ENCODE results near the gene CPN2.

The CPN2 gene

GRCh38 chr3:194373899-194374298 is 22.8 kb upstream of the CPN2 start:
- Histone ChIP-seq H3K27me3 (ENCODE audit: insufficient read depth, low read depth, severe bottlenecking) (no peaks in the 10 kb centered on the region), H3K9me3 (ENCODE audit: severe bottlenecking) (no peaks in the 10 kb centered on the region), H3K36me3 (no peaks in the 10 kb centered on the region), H3K4me3 (ENCODE audit: low read depth, low read length) (no peak overlapping the region), H3K27ac (peak overlapping the region; percentile 50)
- DNase-seq: peak; percentile 42
- TF ChIP-seq, protein P1, sequence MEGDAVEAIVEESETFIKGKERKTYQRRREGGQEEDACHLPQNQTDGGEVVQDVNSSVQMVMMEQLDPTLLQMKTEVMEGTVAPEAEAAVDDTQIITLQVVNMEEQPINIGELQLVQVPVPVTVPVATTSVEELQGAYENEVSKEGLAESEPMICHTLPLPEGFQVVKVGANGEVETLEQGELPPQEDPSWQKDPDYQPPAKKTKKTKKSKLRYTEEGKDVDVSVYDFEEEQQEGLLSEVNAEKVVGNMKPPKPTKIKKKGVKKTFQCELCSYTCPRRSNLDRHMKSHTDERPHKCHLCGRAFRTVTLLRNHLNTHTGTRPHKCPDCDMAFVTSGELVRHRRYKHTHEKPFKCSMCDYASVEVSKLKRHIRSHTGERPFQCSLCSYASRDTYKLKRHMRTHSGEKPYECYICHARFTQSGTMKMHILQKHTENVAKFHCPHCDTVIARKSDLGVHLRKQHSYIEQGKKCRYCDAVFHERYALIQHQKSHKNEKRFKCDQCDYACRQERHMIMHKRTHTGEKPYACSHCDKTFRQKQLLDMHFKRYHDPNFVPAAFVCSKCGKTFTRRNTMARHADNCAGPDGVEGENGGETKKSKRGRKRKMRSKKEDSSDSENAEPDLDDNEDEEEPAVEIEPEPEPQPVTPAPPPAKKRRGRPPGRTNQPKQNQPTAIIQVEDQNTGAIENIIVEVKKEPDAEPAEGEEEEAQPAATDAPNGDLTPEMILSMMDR (IDR thresholded peaks at IDR 0.05; ENCODE audit: low read depth, low read length): no peak

GRCh38 chr3:194373028-194373427 is 21.9 kb upstream of the CPN2 start:
- no peak for DNase-seq
- no peak overlapping the region for H3K27ac ChIP-seq
- H3K27me3 ChIP-seq (ENCODE audit: insufficient read depth, low read depth, severe bottlenecking): no peaks in the 10 kb centered on the region
- H3K4me3 ChIP-seq (ENCODE audit: low read depth, low read length): no peak overlapping the region
- TF ChIP-seq, protein P1 (IDR thresholded peaks at IDR 0.05; ENCODE audit: low read depth, low read length): no peak
- no peaks in the 10 kb centered on the region for H3K36me3 ChIP-seq
- no peaks in the 10 kb centered on the region for H3K9me3 ChIP-seq (ENCODE audit: severe bottlenecking)

- TF ChIP-seq, protein P1 (IDR thresholded peaks at IDR 0.05; ENCODE audit: low read depth, low read length): no peak
- Histone ChIP-seq H3K27ac (no peak overlapping the region), H3K9me3 (ENCODE audit: severe bottlenecking) (no peaks in the 10 kb centered on the region), H3K36me3 (no peaks in the 10 kb centered on the region), H3K4me3 (ENCODE audit: low read depth, low read length) (no peak overlapping the region), H3K27me3 (ENCODE audit: insufficient read depth, low read depth, severe bottlenecking) (no peaks in the 10 kb centered on the region)
- no peak for DNase-seq
Measured at GRCh38 chr3:194370753-194371152, 19.6 kb upstream of the CPN2 start.

DNA sequence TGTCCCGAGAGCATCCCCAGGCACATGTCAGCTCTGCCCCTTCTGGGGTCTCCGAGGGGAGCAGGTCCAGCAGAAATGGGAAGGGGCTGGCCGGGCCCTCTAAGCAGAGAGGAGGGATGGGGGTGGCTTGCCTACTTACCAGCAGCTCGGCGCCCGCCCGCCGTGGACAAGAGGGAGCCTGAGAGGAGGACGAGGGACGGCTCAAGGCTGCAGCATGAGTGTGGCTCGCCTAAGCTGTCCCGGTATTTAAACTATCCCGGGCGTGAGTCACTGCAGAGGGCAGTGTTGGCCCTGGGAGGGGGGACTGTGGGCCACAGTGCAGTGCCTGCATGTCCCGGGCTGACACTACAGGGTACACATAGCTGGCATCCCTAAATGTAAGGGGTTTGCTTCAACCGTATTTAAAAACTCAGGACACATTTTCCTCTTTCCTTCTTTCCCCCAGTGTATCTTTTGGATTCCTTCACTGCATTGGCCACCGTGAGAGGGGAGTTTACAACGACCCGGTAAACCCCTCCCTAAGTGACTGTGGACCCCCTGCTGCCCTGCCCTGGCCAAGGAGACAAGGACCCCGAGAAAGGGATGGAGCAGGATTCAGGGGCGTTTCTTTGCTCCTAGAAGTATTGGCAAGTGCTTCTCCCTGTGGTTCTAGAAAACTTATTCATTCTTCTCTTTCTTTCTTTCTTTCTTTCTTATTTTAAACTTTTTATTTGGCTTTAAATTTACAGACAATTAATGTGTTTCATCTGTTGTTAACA is 18.6 kb upstream of the CPN2 start, which contains the start of gene LRRC15:
Gene LRRC15 (minus strand): TSS at position 222 of the 758 bp plus-strand sequence. CDS start 8,700 bp downstream, outside the sequence.
- Histone ChIP-seq H3K4me3 (ENCODE audit: low read depth, low read length) (no peak within 1 kb of the TSS), H3K36me3 (no peaks in the 10 kb centered on the region), H3K27ac (no peak within 1 kb of the TSS), H3K27me3 (ENCODE audit: insufficient read depth, low read depth, severe bottlenecking) (no peaks in the 10 kb centered on the region), H3K9me3 (ENCODE audit: severe bottlenecking) (no peaks in the 10 kb centered on the region)
- peak; percentile 56 for DNase-seq
- TF ChIP-seq, protein P1 (IDR thresholded peaks at IDR 0.05; ENCODE audit: low read depth, low read length): peak; percentile 28; the same call in 1 of the 2 replicates

DNA sequence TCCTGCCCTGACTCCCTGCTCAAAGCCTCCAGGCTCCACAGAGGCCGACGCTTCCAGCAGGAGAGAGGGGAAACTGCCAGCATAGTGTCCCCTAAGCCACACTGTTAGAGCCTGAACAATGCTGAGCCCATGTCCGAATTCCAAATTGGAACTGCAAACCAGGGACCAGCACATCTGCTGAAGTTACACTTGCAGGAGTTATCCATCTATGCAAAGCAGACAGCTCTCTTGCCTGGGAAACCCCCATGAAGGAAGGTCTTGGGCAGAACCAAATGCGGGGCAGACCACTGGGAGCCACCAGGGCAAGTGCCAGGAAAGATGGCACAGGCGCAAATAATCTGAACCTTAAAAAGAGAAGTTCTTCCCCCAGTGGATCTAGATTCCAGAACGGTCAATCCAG is 17.8 kb upstream of the CPN2 start:
- TF ChIP-seq, protein P1 (IDR thresholded peaks at IDR 0.05; ENCODE audit: low read depth, low read length): no peak
- Histone ChIP-seq H3K27me3 (ENCODE audit: insufficient read depth, low read depth, severe bottlenecking) (no peaks in the 10 kb centered on the region), H3K27ac (no peak overlapping the region)

More for the DNA sequence above, 17.8 kb upstream of the CPN2 start:
- Histone ChIP-seq H3K4me3 (ENCODE audit: low read depth, low read length) (no peak overlapping the region), H3K36me3 (no peaks in the 10 kb centered on the region), H3K9me3 (ENCODE audit: severe bottlenecking) (no peaks in the 10 kb centered on the region)
- DNase-seq: no peak

Data from WERI-Rb-1 (cell line).